Bone marrow (tissue), 2 donors: ENCODE measurements around the gene VENTX.
"Not testable (repeated sequence)": the region's sequence is repeated elsewhere in the genome, so short reads cannot be mapped to it uniquely, and the experiment has no call there.

Source experiments
- DNase-seq, 2 donors: peaks; one replicate each; lab custom pipeline; 2025; lab: John Stamatoyannopoulos, UW

Gene VENTX

GRCh38 chr10:133254421-133255120, 16.9 kb downstream of the VENTX start:
- no peak for DNase-seq

GRCh38 chr10:133255323-133255722, 17.7 kb downstream of the VENTX start:
- DNase-seq: no peak

- DNase-seq: peak; percentile 11 to 63
Measured at GRCh38 chr10:133257489-133258065, 19.9 kb downstream of the VENTX start.

- peak in 1 of 2 donors; percentile 50 for DNase-seq
Measured at GRCh38 chr10:133258066-133258817, 20.6 kb downstream of the VENTX start.

GRCh38 chr10:133258818-133259601, 21.4 kb downstream of the VENTX start:
- peak; percentile 82 to 98 for DNase-seq

GRCh38 chr10:133259602-133259989, 21.9 kb downstream of the VENTX start:
- no peak for DNase-seq

- no peak for DNase-seq
Measured at GRCh38 chr10:133260895-133261725, 23.5 kb downstream of the VENTX start.

- peak; percentile 37 to 72 for DNase-seq
Measured at GRCh38 chr10:133261726-133262325, 24.2 kb downstream of the VENTX start.

GRCh38 chr10:133262696-133263095, 25.0 kb downstream of the VENTX start:
- no peak for DNase-seq

- DNase-seq: no peak
Measured at GRCh38 chr10:133263674-133264073, 26.0 kb downstream of the VENTX start.

GRCh38 chr10:133264461-133264860, 26.8 kb downstream of the VENTX start:
- no peak for DNase-seq

- not testable (repeated sequence) for DNase-seq
Measured at GRCh38 chr10:133265052-133265451, 27.4 kb downstream of the VENTX start.

- no peak for DNase-seq
Measured at GRCh38 chr10:133266056-133266795, 28.6 kb downstream of the VENTX start.

- DNase-seq: no peak
Measured at GRCh38 chr10:133267293-133267692, 29.6 kb downstream of the VENTX start.

GRCh38 chr10:133267829-133268228, 30.2 kb downstream of the VENTX start:
- DNase-seq: no peak

- no peak for DNase-seq
Measured at GRCh38 chr10:133268532-133268931, 30.9 kb downstream of the VENTX start.

- DNase-seq: no peak
Measured at GRCh38 chr10:133269367-133269766, 31.7 kb downstream of the VENTX start.

- no peak for DNase-seq
Measured at GRCh38 chr10:133270204-133270603, 32.5 kb downstream of the VENTX start.

GRCh38 chr10:133270773-133271297, 33.2 kb downstream of the VENTX start:
- no peak for DNase-seq
